ENCODE measurements around the gene MUC22.

Gene MUC22

DNA sequence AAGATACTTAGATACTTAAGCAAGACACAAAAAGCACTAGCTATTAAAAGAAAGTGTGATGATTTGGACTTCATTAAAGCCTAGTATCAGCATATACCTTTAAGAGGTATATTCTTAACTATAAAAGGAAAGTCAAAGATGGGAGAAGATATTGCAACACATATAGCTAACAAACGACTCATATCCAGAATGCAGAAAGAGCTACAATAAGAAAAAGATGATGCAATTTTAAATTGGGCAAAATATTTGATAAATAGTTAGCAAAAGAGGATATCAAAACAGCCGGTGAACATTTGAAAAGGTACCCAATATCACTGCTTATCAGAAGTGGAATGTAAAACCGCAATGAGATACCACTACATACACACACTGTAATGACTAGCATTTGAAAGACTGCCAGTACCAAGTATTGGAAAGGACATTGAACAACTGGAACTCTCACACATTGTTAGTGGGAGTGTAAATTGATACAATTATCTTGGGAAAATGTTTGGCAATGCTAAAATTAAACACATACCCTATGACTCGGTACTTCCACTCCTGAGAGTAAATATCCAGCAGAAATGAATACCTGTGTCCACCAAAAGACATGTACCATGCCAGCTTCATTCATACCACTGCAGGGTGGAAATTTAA is 25.7 kb downstream of the MUC22 start:
- H3K9me3 ChIP-seq = no peaks in the 10 kb centered on the region
- no peak overlapping the region for H3K4me3 ChIP-seq
- TF ChIP-seq, protein P1, sequence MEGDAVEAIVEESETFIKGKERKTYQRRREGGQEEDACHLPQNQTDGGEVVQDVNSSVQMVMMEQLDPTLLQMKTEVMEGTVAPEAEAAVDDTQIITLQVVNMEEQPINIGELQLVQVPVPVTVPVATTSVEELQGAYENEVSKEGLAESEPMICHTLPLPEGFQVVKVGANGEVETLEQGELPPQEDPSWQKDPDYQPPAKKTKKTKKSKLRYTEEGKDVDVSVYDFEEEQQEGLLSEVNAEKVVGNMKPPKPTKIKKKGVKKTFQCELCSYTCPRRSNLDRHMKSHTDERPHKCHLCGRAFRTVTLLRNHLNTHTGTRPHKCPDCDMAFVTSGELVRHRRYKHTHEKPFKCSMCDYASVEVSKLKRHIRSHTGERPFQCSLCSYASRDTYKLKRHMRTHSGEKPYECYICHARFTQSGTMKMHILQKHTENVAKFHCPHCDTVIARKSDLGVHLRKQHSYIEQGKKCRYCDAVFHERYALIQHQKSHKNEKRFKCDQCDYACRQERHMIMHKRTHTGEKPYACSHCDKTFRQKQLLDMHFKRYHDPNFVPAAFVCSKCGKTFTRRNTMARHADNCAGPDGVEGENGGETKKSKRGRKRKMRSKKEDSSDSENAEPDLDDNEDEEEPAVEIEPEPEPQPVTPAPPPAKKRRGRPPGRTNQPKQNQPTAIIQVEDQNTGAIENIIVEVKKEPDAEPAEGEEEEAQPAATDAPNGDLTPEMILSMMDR (IDR thresholded peaks at IDR 0.05) = no peak
- DNase-seq = no peak
- intact Hi-C loops (cut with DNase I; ENCODE audit: low total_unique reads) = no loop called here
- no peaks in the 10 kb centered on the region for H3K36me3 ChIP-seq
- H3K27me3 ChIP-seq = no peaks in the 10 kb centered on the region
- H3K4me1 ChIP-seq = no peaks in the 10 kb centered on the region
- no peak overlapping the region for H3K27ac ChIP-seq

DNA sequence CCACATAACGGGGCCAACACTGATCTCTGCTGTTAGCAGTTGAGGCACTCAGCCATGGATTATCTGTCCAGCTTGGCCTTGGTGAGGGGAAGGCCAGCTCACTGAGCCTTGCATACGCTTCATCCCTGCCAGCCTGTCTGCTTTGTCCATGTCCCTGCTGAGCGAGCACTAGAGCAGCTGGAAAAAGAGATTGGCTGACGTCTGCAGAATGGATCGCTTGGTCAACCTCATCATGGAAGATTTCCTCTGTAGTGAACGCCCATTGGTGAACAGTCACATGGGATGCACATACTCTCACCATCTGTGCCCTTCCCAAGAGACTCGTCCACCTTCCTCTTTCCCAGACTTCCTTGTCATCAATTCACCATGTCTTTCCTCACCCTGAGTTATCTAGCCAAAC is 26.9 kb downstream of the MUC22 start:
- Histone ChIP-seq H3K4me3 (no peak overlapping the region), H3K27me3 (peaks cover 0 to 2% of the 10 kb centered on the region in 2 donors), H3K27ac (no peak overlapping the region), H3K36me3 (no peaks in the 10 kb centered on the region), H3K4me1 (no peaks in the 10 kb centered on the region), H3K9me3 (no peaks in the 10 kb centered on the region)
- intact Hi-C loops (cut with DNase I; ENCODE audit: low total_unique reads) = no loop called here
- TF ChIP-seq, protein P1 (IDR thresholded peaks at IDR 0.05) = no peak
- DNase-seq = peak in 1 of 2 donors; percentile 24

DNA sequence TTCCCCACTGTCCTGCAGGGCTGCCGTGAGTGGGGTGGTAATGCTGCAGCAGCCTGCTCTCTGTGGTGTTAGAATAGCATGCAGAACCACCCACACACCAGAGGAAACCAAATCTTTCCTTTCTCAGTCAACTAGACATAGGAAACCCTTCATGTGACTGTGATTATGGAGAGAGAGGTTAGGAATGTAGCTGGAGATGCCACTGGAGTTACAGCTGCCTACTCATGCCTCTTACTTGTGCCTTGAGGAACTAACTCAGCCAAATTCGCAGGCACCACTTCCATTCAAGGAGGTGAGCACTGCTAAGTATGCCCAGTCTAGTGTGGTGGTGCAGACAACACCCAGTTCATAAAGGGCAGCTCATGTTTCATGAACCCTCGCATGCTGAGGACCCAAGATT is 27.4 kb downstream of the MUC22 start:
- no peak for DNase-seq
- Histone ChIP-seq H3K4me3 (no peak overlapping the region), H3K27me3 (peaks cover 0 to 2% of the 10 kb centered on the region in 2 donors), H3K4me1 (no peaks in the 10 kb centered on the region), H3K27ac (no peak overlapping the region), H3K36me3 (no peaks in the 10 kb centered on the region), H3K9me3 (no peaks in the 10 kb centered on the region)
- TF ChIP-seq, protein P1 (IDR thresholded peaks at IDR 0.05) = no peak
- intact Hi-C loops (cut with DNase I; ENCODE audit: low total_unique reads) = no loop called here

DNA sequence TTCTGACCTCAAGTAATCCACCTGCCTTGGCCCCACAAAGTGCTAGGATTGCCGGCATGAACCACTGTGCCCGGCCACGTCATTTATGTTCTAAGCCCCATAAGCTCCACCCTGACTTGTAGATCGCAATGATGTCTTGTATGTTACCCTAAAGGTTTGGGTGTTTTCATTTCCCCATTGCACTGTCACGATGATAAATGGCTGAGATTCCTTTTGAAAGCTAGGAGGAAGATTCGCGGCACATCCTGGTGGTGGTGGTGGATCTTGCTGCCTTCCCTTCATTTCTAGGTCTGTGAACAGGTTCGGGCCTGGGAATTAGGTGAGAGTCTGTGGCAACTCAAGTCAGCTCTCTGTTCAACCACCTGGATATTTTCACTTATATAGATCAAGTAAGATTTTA is 28.3 kb downstream of the MUC22 start:
- Histone ChIP-seq H3K27ac (no peak overlapping the region), H3K9me3 (no peaks in the 10 kb centered on the region), H3K27me3 (peaks cover 0 to 2% of the 10 kb centered on the region in 2 donors), H3K36me3 (no peaks in the 10 kb centered on the region), H3K4me1 (no peaks in the 10 kb centered on the region), H3K4me3 (no peak overlapping the region)
- DNase-seq = no peak
- TF ChIP-seq, protein P1 (IDR thresholded peaks at IDR 0.05) = no peak
- intact Hi-C loops (cut with DNase I; ENCODE audit: low total_unique reads) = no loop called here

DNA sequence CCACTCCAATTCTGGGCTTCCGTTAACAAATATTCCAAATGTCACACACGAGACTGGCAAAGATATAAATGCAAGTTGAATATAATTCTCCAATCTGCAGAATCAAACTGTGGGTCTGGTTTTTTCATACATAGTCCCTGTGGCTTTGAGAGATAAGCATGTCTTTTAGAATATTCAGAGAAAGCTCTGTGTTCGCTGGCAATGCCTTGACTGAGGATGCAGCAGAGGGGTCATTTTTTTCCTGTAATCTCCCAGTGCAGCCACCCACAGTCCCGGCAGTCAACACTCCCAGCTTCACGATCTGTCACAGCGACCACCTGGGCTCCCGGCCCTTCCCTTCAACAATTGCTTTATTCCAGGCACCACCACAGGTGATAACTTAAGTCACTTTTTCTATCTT is 30.5 kb downstream of the MUC22 start:
- Histone ChIP-seq H3K27ac (no peak overlapping the region), H3K4me1 (no peaks in the 10 kb centered on the region), H3K4me3 (no peak overlapping the region), H3K36me3 (no peaks in the 10 kb centered on the region), H3K27me3 (peaks cover 0 to 8% of the 10 kb centered on the region in 2 donors), H3K9me3 (no peaks in the 10 kb centered on the region)
- no peak for DNase-seq
- TF ChIP-seq, protein P1 (IDR thresholded peaks at IDR 0.05) = no peak
- intact Hi-C loops (cut with DNase I; ENCODE audit: low total_unique reads) = no loop called here
